Smooth muscle cell (in vitro differentiated cells): ENCODE data around the gene IKZF3. TPM values are rescaled to one million over a fixed set of nuclear protein-coding genes. Genes with fewer than 3 reads are reported as not detected.

Experiments
- DNase-seq: peaks from one replicate; lab custom pipeline; 2025; ENCODE audit not compliant: unreplicated experiment; lab: John Stamatoyannopoulos, UW
- H2AFZ ChIP-seq: fragments of 200-600 bp; sonication (generic); 2 replicates; pipeline ENCODE4 v1.6.0; 2016; ENCODE audit warnings: antibody characterized with exemption, low read depth, mild to moderate bottlenecking
- H3F3A ChIP-seq: fragments of 200-600 bp; sonication (generic); 2 replicates; pipeline ENCODE4 v1.6.0; 2017; ENCODE audit warnings: antibody characterized with exemption, low read depth
- H3K27ac ChIP-seq: fragments of 200-600 bp; sonication (generic); 2 replicates; pipeline ENCODE4 v1.5.1; 2016; ENCODE audit warnings: low read depth, mild to moderate bottlenecking
- H3K27me3 ChIP-seq: fragments of 200-600 bp; sonication (generic); 2 replicates; pipeline ENCODE4 v1.6.1; 2016; ENCODE audit warnings: low read depth, mild to moderate bottlenecking
- H3K36me3 ChIP-seq: fragments of 200-600 bp; sonication (generic); 2 replicates; pipeline ENCODE4 v1.5.1; 2016; ENCODE audit warnings: low read depth
- H3K4me1 ChIP-seq: fragments of 200-600 bp; sonication (generic); 2 replicates; pipeline ENCODE4 v1.5.1; 2016; ENCODE audit warnings: low read depth
- H3K4me2 ChIP-seq: fragments of 200-600 bp; sonication (generic); 2 replicates; pipeline ENCODE4 v1.6.0; 2016; ENCODE audit warnings: mild to moderate bottlenecking
- H3K4me3 ChIP-seq: fragments of 200-600 bp; sonication (generic); 2 replicates; pipeline ENCODE4 v1.5.1; 2016; ENCODE audit warnings: mild to moderate bottlenecking
- H3K79me2 ChIP-seq: fragments of 200-600 bp; sonication (generic); 2 replicates; pipeline ENCODE4 v1.6.0; 2016; ENCODE audit warnings: low read depth, mild to moderate bottlenecking
- H3K9ac ChIP-seq: fragments of 200-600 bp; sonication (generic); 2 replicates; pipeline ENCODE4 v1.6.0; 2016; ENCODE audit warnings: low read depth
- H3K9me3 ChIP-seq: fragments of 200-600 bp; sonication (generic); replicated peaks from 2 replicates; pipeline ENCODE4 v1.5.1; 2016; ENCODE audit warnings: low read depth
- H4K20me1 ChIP-seq: fragments of 200-600 bp; sonication (generic); 2 replicates; pipeline ENCODE4 v1.6.0; 2016; ENCODE audit warnings: low read depth
- CTCF ChIP-seq: fragments of 200-600 bp; sonication (generic); IDR thresholded peaks from 2 replicates; pipeline ENCODE4 v1.5.1; 2017; ENCODE audit warnings: borderline replicate concordance, mild to moderate bottlenecking, antibody characterized with exemption; ENCODE audit not compliant: insufficient read depth, poor library complexity, severe bottlenecking
- WGBS: methylation state at CpG from one replicate; pipeline ENCODE4 v1.1.7; 2016; ENCODE audit warnings: low lambda C conversion rate; 5-methylcytosine and 5-hydroxymethylcytosine counted together
- polyA plus RNA-seq: library from polyadenylated mRNA; unstranded; fragments of >200 nt; fragmentation: Nextera tagmentation; extraction: Ambion mirVana; gene quantifications from 2 replicates; pipeline ENCODE4 v1.2.1, GENCODE V29; 2016
- total RNA-seq: library from RNA; depleted of rRNA; stranded (reverse); fragments of >200 nt; gene quantifications from 2 replicates; pipeline ENCODE4 v1.2.3, GENCODE V29; 2014

Gene IKZF3
- total and polyA plus RNA-seq, 2 experiments from 2014 or later, result under 0.01 TPM; not detected in 1

GRCh38 chr17:39872751-39873150, 8.6 kb upstream of the IKZF3 start:
- Histone ChIP-seq H3K9ac (no peak overlapping the region), H3K79me2 (no peaks in the 10 kb centered on the region), H3K27me3 (peaks cover 34% of the 10 kb centered on the region), H3F3A (no peaks in the 10 kb centered on the region), H2AFZ (no peak overlapping the region), H3K36me3 (no peaks in the 10 kb centered on the region), H3K4me1 (no peaks in the 10 kb centered on the region), H3K9me3 (no peaks in the 10 kb centered on the region), H3K4me2 (no peak overlapping the region), H4K20me1 (no peaks in the 10 kb centered on the region), H3K27ac (no peak overlapping the region), H3K4me3 (no peak overlapping the region)
- no peak for DNase-seq
- TF ChIP-seq CTCF, result no peak
- WGBS, result 92% methylated on average over 2 of the region's 2 CpGs

DNA sequence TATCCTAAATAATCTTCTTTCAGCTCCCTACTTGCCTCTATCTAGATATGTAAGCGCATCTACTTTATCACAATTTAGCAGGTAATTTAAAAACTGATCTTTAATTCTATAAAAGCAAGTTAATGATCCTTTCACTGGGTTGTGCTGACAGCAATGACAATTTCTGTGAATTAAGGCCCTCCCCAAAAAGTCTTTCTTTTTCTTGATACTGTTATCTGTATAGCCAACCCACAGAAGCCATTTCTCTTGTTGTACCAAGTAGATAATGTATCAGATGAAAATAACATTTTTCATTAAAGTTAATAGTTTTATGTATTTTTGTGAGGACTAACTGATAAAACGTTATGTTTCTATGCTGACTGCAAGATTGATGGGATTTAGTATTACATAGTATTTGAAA, 7.7 kb upstream of the IKZF3 start:
- H3K9me3 ChIP-seq, result no peaks in the 10 kb centered on the region
- DNase-seq, result no peak
- no peak overlapping the region for H3K4me2 ChIP-seq
- H3K79me2 ChIP-seq, result no peaks in the 10 kb centered on the region
- no peak overlapping the region for H3K4me3 ChIP-seq
- H3K9ac ChIP-seq, result no peak overlapping the region
- no peak for TF ChIP-seq CTCF
- peaks cover 31% of the 10 kb centered on the region for H3K27me3 ChIP-seq
- no peaks in the 10 kb centered on the region for H4K20me1 ChIP-seq
- no peaks in the 10 kb centered on the region for H3K36me3 ChIP-seq
- H3K27ac ChIP-seq, result no peak overlapping the region
- H3K4me1 ChIP-seq, result no peaks in the 10 kb centered on the region
- no peaks in the 10 kb centered on the region for H3F3A ChIP-seq
- H2AFZ ChIP-seq, result no peak overlapping the region
- 71% methylated on average over 2 of the region's 2 CpGs for WGBS

DNA sequence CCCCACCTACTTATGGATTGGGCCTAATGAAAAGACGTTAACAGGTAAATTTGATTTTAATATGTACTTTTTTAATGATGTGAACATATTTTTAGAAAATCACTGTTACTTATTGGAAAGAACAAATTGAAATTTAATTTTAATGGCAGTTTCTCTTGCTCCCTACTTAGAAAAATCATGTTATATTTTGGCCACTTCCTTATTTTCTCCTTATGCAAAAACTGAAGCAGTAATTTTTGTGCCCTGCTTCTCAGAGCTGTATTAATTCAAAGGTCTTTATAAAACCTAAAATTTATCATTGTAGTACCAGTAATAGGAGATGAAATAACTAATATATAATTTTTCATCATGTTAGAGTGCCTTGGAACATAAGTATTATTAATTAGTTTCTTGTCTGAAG, 6.7 kb upstream of the IKZF3 start:
- Histone ChIP-seq H3K9me3 (no peaks in the 10 kb centered on the region), H3K27ac (no peak overlapping the region)
- 96% methylated on average over 1 of the region's 1 CpG for WGBS

More for the DNA sequence above, 6.7 kb upstream of the IKZF3 start:
- TF ChIP-seq CTCF, result no peak
- H3K27me3 ChIP-seq, result peaks cover 32% of the 10 kb centered on the region
- H3K4me2 ChIP-seq, result no peak overlapping the region
- H3K79me2 ChIP-seq, result no peaks in the 10 kb centered on the region
- no peaks in the 10 kb centered on the region for H3F3A ChIP-seq
- H3K4me1 ChIP-seq, result no peaks in the 10 kb centered on the region
- no peak for DNase-seq
- no peak overlapping the region for H3K9ac ChIP-seq
- H3K4me3 ChIP-seq, result no peak overlapping the region
- H2AFZ ChIP-seq, result no peak overlapping the region
- no peaks in the 10 kb centered on the region for H4K20me1 ChIP-seq
- H3K36me3 ChIP-seq, result no peaks in the 10 kb centered on the region
